ENCODE results near the gene ABHD2. TPM values are rescaled to one million over a fixed set of nuclear protein-coding genes. Genes with fewer than 3 reads are reported as not detected.

Gene ABHD2
- total RNA-seq, 1 experiment from 2014 or later, result 181 TPM

DNA sequence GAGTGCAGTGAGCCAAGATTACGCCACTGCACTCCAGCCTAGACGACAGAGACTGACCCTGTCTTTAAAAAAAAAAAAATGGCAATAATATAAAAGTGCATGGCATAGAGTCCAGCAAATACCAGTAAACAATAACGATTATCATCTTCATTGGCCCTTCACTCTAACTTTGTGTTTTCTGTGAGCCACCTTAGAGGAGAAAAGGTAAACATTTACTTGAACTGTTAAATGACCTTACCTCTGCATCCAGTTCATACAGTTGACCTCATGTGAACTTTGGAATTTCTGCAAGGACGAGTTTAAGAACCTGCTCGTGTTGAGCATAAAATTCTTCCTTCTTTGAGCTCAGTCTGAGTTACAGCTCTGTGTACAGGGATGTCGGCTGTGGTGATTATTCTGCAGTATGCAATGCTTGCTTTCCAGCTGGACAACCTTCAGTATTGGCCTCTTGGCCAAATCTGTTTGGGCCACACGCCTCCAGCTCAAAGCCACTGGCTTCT is 76.5 kb downstream of the ABHD2 start:
- DNase-seq (ENCODE audit: low spot score), result no peak

DNA sequence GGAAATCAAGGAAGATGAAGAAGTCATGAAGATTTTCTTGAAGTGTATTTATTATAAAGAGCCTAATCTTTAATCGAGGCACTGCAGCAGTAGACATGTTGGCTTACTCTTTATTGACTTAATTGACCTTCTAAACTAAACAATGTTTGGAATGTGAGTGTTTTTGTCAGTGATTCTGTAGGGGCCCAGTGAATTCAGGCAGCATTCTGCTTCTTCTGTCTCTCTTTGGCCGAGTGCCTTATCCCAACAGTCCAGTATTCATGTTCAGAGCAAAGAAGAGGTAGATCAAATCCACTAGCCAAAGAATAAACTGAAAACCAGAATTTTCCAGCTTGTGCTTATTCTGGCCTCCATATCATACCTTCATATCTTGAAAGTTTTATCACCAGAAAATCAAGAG is 77.4 kb downstream of the ABHD2 start:
- DNase-seq (ENCODE audit: low spot score), result no peak

DNA sequence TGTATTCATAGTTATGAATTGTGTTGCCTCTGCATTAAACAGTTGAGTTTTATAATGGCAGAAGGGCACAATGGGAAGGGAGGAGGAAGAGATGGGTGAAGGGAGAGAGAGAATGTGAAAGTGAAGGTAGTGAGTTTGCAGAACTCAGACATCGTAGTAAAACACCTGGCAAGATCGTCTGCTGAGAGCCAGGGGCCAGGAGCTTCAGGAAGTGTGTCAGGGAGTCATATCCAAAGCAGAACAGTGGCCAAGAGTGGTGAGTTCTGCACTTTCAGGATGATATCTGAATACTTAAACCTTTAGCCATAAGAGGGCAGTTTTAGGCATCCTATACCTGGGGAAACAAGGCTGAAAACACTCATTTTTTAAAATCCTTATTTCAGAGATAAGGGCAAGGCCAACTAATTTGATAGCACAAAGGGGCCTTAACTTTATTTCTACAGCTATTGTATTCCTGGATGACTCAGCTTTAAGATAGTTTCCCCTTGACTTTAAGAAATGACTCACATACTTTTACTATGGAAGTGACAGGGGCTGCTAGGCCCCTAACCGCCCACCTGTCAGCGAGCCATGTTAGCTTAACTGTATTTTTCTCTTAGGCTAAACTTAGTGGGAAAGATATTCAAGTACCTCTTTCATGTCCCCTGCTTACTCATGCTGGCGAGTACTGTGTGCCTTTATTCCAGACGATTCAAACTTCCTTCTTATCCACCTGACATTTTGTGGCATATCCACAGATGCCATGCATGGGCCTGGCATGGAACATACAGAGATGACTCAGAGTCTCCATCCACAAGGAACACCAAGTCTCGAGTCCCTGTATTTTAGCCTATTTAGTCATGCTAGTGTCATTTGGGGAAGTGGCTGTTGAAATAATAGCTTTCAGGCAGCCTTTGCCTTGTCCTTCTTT is 79.3 kb downstream of the ABHD2 start:
- peak; percentile 59 for DNase-seq (ENCODE audit: low spot score)

DNA sequence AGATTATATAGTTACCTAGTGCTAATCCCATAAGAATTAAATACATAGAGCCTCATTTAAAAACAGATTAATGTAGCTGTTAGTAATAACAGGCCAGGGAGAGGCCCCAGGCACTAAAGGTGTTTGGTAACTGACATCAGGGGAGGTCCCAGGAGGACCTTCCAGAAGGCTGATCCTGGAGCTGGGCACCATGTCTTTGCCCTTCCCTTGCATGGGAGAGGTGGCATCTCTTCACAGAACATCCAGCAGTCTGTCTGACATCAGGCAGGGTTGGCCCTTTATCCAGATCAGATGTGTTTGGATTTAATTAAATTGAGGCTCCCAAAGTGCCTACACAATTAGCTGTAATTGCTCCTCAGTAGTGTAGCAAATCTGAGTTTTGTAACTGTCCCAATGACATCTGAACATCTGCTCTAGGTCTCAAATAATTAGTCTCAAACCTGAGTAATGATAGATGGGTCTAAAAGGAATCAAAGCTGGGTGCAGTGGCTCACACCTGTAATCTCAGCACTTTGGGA is 80.1 kb downstream of the ABHD2 start:
- no peak for DNase-seq (ENCODE audit: low spot score)

DNA sequence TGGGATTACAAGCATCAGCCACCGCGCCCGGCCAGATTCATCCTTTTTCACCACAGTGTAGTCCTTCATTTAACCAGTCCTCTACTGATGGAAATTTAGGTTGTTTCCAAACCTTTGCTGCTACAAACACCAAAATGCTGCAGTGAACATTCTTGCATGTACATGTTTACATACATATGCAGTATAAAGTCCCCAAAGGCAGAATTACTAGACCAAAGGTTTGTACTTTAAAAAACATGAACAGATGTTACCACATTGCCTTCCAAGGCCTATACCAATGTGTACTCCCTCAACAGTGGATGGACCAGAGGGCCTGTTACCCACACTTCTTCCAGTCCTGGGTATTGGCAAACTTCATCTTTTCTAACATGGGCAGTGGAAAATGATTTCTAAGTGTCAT is 82.1 kb downstream of the ABHD2 start:
- DNase-seq (ENCODE audit: low spot score), result no peak

DNA sequence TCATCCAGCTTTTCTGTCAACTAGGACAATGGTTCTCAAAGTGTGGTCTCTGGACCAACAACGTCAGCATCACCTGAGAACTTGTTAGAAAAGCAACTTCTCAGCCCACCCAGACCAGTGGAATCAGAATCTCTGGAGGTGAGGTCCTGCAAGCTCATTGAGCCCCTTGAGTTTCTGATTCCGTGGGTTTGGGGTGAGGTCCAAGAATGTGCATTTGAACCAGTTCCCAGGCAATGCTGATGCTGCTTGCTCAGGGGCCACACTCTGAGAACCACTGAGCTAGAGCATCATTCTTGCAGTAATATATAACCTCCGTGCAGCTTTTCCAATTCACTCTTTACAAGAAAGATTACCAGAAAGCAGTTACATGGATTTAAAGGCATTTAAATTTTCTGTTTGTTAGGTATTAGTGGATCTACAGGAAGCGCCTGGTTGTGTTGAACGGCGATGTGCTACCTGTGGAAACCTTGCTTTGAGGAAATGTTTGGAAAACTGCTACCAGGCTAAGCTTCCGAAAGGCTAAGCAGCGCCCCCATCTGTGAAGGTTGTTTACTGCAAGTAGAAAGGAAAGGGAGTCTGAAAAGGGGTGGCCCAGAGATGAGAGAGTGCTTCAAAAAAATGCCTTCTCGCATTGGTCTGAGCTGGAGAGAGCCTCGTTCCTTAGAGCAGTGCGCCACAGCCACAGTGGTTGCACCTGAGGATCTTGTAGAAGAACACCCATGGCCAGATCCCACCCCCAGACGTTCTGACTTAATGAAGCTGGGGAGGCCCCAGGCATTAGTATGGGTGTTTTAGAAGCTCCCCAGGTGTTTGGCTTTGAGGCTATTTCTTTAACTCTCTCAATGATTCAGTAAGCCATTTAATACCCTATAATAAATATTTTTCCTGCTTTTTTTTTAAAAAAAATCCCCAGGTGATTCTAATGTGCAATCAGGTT is 83.1 kb downstream of the ABHD2 start:
- DNase-seq (ENCODE audit: low spot score), result peak; percentile 92

DNA sequence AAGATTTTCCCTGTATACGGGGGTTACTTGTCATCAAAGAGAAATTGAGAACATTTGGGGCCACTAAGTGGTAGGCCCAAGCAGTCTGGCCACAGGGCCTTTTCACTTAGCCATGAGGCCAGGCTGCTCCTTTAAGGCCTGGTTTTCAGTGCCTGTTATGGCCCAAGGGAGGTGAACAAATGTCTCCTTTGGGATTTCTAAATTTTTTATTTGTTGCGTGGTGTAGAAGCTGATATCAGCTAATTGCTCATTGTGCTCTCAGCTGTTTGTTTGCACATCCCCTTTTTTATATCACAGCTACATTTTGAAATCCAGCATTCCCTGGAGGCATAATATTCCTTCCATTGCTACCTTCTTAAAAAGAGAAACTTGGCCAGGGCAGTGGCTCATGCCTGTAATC is 84.7 kb downstream of the ABHD2 start:
- DNase-seq (ENCODE audit: low spot score), result no peak

DNA sequence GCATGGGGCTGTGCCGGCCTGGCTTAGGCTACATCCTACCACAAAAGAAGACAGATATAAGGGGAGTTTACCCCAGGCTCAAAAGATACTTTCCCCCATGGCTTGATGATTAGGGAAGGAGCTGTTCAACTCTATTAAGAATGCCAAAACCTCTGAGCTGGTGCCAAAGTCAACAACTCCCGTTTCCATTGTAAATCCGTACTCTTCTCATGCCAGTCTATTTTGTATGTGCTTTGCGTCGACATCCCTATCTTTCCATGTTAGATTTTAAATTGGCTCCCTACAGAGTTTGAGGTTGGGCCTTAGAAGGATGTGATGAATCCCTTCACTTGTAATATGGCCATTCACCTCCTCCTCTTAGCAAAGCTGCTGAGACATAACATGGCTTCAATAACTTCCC is 86.2 kb downstream of the ABHD2 start:
- DNase-seq (ENCODE audit: low spot score), result no peak

DNA sequence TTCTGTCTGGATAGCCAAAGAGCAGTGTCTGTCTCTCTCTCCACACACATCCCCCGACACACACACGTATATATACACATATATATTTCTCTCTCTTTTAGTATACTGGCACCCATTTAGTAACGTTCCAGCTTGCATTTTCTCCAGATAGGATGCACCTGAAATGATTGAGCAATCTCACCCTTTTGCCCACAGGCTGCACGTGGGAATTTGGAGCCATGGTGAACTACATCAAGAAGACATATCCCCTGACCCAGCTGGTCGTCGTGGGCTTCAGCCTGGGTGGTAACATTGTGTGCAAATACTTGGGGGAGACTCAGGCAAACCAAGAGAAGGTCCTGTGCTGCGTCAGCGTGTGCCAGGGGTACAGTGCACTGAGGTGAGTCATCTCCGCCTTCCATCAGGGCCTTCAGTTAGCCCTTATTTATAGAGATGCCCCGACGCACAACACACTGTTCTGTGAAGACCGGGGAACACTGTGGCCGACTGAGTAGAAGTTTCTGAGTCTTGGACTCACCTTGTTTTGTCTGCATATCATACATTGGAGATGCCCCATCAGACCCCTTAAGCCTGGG is 87.4 kb downstream of the ABHD2 start:
- no peak for DNase-seq (ENCODE audit: low spot score)

DNA sequence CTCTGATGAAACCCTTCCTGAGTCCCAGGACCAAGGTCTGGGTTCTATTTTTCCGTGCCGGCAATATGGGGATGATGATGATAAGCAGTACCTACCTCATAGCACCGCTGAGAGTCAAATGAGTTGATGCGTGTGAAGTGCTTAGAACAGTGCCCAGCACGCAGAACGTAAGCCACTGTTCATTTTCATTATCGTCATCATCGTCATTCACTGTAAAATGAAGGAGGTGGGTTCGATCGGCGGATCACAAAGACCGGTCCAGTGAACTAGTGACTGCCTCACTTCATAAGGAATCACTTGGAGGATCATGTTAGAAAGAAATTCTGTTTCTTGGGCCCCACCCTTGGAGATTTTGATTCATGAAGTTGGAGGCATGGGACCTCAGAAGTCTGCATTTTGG is 88.9 kb downstream of the ABHD2 start:
- no peak for DNase-seq (ENCODE audit: low spot score)

DNA sequence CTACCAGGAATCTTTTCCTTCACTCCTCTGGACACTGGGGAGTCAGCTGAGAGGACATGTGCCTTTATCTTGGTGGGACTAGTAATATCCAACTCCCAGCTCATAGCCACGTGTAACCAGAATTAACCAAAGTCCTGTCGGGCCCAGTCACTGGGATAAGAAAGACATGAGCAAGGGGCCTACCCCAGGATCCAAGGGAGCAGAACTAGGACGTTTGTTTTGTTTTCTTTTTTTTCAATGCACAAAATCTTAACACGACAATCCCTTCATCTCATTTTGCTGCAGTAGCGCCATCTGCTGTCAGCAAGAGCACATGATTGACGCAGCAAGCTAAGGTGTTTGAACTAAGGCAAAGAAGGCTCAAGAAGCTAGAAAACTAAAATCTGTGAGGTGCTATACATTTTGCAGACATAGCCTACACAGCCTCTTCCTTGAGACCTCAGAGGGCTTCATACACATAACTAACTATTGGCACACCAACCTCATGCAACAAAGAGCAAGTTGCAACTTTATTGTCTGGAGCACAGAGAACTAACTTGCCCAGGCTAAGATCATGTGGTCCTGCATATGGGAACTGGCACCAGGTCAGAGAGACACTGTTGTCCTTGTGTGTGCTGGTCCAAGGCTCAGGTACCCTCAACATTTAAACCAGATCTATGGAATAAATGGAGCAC is 89.5 kb downstream of the ABHD2 start:
- DNase-seq (ENCODE audit: low spot score), result peak; percentile 82

DNA sequence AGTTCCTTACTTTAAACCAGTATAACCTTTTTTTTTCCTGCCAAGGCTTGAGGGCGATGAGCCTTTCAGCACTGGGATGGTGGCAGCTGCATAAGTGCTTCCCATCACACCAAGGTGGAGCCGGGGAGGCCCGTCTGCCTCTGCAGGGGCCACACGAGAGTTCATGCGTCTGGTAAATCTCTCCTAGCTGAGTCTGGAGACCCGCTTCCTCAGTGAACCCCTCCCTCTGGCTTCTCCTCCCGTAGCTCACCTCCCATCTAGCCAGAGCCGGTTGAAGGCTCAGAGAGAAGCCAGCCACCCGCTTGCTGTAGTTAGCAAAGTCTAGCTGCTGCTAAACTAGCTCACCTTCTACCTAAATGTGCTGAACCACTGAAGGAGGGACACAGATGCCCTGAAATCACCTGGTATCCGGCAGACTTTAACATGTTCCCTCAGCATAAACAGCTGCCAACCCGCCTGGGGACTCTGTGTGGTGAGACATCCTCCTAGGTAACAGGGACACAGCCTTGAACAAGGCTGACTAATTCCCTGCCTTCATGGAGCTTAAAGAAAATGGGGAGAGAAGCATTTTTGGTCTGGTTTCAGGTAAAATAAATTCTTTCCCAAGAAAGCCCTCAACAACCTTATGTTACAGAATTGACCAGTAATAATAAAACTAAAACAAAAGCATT is 90.2 kb downstream of the ABHD2 start:
- DNase-seq (ENCODE audit: low spot score), result no peak

DNA sequence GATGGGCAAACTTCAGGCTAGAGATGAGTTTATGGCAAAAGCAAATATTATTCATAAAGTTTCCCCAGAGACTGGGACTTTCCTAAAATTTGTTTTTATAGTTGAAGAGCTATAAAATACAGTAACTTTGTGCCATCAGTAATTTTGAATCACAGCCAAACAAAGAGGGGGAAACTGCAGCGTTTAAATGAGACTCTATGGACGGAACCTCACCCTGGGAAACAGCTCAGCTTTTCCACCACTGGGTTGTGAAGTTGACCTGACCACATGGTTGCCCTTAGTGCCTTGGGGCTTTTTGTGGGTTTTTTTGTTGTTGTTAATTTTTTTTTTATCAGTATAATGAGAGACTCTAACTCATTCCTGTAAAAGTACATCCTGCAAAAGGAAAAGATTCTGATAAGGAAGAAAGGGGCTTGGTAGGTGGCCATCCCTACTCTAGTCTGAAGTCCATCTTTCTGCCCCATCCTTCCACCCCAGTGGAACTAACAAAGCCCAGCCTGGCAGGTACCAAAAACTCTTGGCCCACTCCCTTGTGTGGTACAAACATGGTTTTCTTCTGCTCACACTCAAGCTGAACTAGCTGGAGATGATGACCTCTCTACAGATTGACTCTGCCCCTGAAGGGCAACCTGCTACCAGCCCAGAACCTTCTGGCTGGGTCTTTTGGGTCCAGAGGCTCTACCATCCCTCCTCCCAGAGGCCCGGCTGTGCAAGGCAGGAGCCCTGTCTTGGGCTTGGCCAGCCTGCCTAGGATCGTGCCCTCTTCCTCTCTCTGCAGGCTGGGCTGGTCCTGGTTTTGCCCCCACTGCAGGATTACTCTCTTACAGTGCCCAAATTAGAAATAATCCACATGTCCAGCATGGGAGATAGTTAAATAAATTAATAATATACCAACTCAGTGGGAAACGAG is 92.0 kb downstream of the ABHD2 start:
- no peak for DNase-seq (ENCODE audit: low spot score)

DNA sequence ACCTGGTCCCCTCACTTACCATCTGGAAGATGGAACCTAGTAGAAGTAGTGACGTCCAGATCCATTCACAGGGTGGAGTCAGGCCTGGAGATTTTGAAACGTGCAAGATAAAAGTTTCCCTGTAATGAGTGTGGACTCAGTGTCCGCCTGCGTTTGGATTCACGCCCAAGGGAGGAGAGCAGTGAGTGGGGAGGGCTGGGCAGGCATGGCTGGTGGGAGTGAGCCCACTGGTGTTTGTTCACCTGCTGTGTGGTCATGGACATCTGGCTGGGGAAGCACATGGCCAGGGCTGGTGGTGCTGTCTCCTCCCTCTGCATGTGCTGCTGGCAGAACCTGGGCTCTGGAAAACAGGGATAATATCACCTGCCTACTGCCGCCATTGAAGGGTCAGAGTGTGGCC is 96.1 kb downstream of the ABHD2 start:
- no peak for DNase-seq (ENCODE audit: low spot score)

DNA sequence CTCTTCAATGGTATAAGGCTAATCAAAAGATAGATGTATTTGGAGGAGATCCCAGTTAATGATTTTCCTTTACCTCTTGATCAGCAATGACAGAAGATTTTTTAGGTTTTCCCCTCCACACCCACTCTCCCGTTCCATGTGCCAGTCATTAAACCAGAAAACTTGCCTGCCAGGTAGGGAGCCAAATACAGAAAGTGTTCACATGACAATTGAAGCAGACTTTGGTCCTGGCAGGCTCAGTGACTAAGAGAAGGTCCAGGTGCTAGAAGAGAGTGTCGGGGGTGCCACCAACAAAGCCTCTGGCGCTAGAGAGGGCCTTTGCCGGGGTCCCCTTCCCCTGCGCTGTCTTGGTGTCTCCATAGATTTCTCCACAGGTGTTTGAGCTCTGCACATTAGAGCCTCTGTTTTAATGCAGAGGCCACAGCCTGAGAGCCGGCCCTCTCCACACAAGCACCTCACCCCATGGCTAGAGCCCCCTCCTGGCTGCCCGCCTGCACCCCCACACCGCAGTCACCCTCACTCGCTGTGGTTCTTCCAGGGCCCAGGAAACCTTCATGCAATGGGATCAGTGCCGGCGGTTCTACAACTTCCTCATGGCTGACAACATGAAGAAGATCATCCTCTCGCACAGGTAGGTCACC is 96.8 kb downstream of the ABHD2 start:
- DNase-seq (ENCODE audit: low spot score), result no peak

DNA sequence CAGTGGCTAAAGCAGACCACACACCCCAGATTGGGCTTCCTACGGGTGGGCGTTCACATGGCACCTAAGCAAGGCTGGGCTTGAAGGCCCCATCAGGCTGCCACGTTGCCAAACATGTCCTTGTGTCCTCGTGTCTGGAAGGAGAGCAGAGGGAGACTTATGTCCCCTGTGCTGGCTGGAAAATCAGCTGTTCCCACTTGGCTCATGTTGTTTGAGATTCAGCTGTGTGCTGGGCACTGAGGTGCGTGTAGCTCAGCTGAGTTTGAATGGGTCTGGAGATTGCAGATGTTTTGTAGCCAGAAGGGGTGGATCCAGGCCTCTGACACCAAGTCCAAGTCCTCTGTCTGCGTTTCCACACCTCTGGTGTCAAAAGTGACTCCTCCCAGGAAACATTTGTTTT is 98.5 kb downstream of the ABHD2 start:
- DNase-seq (ENCODE audit: low spot score), result no peak

DNA sequence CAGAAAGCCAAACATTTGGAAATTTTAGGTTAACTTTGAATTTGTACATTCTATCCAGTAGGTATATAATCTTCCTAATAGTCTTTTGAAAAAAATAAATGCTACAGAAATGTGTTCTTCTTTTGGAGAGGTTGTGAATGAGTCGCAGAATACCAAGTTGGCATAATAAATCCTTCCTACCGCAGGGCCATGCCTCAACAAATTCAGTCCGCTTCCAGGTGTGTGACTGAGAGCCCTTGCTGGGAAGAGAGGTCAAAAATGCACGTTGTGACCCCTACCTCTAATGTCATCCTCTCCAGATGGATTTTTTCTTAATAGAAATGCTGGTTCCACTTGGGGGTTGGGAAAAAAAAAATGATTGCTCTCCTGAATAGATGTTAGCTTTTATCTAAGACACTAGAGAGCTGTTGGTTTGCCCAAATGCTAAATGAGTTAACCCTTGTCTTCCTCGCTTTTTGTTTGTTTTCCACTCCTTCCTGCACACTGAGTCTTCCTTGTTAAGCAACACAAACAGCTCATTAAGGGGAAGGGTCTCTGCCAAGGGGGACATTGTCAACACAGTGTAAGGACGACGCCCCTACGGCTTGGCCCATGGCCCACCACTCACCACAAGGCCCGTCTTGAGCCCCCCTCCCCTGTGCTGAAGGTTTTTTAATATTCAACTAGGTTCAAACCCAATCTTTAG is 99.2 kb downstream of the ABHD2 start:
- DNase-seq (ENCODE audit: low spot score), result no peak

DNA sequence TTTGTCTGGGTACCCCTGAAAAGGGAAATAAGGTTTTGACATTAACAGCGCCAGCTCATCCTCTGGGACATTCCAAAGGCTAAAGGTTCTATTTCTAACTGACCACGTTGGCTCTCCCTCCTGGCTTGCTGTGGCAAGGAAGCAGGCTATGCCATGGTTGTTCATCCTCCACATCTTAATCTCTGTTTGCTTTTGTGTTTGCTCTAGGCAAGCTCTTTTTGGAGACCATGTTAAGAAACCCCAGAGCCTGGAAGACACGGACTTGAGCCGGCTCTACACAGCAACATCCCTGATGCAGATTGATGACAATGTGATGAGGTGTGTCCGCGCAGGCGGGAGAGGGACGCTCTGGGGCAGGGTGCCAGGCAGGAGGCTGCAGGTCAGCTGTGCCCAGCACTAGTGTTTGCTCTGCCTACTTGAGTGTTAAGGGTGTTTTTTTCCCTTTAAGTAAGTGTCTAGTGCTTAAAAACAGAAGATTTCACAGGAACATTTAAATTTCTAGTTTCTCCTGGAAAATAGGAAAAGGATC is 99.8 kb downstream of the ABHD2 start:
- DNase-seq (ENCODE audit: low spot score), result no peak

All from HT-29 (cell line).